NCI-H2196 (cell line): ENCODE data around the gene SMIM1.

ENCODE experiments used
- DNase-seq: peaks from one replicate; lab custom pipeline; 2025; ENCODE audit not compliant: unreplicated experiment; lab: John Stamatoyannopoulos, UW

Gene SMIM1

DNA sequence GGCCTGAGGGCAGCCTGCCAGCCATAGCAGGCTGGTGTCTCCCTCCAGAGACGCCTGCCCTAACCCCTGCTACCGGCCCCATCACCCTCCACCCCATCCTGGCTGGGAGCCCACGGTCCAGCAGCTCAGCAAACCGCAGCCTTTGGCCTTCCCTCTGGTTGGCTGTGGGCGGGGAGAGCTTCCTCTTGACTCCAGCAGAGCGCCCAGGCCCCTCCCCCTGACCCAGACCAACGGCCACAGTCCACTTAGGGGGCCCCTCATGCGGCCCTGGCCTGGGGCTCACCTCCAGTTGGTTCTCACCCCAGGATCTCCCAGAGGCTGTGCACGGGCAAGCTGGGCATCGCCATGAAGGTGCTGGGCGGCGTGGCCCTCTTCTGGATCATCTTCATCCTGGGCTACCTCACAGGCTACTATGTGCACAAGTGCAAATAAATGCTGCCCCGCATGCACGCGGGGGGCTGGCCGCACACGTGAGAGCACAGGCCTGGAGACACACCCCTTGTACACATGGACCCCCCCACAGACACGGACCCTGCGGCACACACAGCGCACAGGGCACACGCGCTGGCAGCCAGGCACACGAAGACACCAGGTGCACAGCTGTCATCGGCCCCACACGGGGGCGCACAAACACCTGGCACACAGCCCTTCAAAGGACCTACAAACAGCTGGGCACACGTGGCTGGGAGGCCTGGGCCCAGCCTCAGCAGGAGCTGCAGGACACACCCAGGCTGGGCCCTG, 3.1 kb downstream of the SMIM1 start:
- DNase-seq, result peak; percentile 87

DNA sequence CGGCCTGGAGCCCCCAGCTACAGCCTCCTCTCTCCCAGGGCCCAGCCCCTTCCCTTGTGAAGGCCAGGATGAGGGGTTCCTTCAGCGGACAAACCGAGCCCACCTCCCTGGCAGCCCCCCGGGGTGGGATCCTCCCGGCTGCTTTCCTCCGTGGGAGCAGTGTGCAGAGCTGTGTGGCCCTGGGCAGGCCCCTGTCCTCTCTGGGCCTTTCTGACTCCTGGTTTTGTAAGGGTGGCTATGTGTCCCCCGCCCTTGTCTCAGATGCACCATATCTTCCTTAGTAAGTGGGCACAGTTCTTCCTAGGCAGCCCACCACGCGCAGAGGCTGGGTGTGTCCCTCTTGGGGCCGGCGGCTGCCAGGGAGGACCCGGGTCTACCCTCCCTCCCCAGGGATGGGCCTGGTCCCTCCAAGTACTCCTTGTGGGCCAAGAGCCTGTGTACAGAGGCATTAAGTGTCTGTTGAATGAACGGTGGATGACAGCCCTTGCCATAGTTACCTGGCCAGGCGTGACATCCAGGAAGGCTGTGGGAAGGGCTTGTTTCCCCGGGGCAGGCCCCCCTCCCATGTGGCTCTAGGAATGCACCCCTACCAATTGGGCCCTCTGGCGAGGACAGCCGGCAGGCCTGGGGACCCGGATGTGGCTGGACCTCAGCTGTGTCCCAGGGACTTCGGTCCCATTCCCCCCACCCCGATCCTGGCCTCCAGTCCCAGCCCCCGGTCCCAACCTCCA, 3.8 kb downstream of the SMIM1 start:
- DNase-seq, result peak; percentile 20

DNA sequence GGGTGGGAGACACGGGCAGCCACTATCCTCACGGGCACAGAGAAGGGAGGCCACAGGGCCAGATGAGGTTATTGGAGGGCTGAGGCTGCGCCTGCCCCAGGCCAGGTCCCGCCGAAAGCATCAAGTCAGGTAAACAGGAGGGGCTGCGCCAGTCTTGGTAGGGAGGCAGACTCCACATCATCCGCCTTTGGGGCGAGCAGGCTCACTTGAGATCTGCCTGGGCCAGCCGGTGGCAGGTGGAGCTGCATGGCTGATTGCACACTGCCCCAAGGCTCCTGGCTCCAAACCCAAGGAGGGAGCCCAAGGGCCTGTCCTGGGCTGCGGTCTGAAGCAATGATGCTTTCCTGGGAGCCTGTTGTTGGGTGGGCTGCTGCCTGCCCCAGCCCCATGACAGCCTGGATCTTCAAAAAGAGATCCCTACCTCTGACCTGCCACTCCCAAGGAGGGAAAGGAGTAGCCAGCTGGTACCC, 4.6 kb downstream of the SMIM1 start:
- no peak for DNase-seq

DNA sequence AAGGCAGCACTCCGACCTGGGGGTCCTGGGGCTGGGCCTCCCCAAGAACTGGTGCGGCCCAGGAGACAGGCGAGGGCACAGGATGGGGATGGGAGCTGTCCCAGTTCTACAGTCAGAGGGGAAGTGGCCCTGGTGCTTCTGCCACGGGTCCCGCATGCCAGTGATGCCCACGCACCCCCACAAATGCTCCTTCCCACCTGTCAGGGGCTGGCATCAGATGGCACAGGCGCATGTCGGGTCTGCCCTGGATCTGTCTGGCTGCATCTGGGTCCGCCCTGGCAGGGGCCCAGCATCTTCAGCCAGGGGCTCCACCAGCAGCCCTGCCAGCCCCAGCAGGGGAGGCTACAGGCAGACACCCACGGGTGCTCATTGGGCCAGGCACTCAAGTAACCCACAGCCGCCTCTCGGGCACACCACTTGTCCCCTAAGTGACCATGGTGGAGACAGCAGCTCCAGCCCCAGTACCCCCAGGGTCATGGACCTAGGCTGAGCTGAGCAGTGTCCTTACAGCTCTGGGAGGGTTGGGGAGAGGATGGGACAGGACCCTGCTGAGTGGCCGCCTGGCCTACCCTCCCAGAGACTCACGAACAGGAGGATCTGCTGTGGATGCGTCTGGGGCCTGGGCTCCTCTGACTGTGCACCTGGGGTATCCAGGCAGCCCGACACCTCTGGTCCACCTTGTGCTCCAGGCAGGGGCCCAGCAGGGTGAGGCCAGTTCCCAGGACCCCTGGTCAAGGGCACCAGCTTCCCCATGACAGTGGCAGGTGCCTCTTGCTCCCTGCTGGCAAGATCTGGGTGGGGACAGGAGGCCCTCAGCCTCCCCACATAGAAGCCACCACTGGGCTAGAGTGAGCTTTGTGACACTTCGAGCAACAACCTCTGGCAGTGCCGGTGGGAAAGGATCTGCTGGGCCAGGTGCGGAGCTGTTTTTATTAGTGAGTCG, 5.4 kb downstream of the SMIM1 start:
- no peak for DNase-seq

DNA sequence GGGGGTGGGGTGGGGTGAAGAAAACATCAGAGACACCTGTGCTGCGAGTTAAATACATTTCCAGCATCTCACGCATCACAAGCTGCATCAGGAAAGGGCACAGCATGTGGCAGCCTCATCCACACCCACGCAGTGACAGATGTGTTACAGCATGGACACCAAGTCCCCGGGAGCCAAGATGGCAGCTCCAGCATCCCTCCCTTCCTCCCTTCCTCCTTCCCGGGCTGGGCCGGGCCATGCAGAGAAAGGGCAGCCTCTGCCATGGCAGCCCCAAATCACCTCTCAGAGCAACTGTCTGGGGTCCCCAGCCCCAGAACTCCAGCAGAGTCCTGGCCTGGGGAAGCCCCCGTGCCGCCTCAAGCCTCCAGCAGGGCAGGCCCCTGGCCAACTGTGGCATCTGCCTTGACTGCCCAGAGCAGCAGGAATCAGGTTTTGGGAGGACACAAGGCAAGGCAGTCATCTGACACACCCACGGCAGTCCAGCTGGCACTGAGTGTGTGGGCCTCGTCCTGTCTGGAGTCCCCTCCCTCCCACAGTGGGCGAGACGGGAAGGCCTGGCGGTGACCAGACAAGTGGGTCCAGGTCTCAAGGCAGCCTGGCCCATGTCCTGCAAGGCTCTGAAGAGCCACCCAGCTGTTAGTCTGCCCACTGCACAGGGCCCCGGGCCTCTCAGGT, 6.2 kb downstream of the SMIM1 start:
- DNase-seq, result no peak

DNA sequence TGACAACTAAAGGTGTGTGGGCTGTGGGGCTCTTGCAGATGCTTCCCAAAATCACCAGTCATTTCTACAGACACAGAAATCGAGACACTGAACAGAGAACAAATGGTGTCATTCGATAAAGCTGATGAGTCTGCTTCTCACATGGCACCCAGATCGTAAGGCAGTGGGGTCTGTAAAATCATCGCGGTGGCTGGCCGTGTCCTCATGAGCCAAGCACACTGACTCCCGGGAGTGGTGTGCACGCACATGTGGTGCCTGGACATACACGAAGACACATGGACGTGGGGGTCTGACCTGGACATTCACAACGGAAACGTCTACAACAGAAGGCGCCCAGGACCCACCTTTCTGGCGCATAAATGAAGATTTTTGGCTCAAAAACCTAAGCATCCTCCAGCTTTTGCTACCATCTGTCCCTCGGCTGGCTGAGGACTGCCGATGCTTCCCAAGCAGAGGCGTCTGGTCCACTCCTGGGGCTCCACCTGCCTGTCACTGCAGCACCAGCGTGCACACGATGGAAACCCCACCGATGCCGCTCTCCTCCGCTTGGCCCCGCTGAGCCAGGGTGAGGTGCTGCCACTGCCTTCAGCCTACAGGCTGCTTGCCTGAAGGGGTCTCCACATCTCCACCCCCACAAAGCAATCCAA, 6.8 kb downstream of the SMIM1 start:
- no peak for DNase-seq

DNA sequence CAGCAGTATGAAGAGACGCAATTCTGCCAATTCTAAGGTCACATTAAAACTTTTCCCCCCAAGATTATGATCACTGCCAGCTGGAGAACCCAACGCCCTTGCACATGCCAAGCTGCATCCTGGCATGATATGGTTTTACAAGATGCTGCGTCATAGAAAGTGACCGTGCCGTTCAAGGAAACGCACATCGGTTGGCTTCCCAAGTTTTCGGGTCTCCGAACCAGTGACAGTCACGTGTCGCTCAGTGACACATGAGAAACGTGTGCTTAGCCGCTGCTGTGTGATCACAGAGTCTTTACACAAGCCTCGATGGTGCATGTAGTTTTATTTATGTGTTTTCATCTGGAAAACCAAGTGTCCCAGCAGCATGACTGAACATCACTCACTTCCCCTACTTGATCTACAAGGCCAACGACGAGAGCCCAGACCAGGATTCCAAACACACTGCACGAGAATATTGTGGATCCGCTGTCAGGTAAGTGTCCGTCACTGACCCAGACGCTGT, 7.4 kb downstream of the SMIM1 start:
- DNase-seq, result no peak

DNA sequence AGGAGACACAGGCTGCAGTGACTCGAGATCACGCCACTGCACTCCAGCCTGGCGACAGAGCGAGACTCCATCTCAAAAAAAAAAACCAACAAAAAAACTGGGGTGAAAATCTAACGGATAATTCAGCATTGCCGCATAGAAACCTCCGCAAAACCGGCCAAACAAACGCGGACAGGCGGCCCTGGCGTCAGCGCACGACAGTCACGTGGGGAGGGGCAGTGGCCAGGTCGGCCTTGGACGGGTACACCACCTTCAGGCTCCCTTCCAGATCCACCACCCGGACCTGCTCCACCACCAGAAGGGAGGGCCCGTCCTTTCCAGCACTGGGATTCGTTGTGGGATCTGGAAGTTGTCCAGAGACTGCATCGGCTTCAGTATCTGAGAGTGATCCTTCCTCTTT, 8.4 kb downstream of the SMIM1 start:
- no peak for DNase-seq

DNA sequence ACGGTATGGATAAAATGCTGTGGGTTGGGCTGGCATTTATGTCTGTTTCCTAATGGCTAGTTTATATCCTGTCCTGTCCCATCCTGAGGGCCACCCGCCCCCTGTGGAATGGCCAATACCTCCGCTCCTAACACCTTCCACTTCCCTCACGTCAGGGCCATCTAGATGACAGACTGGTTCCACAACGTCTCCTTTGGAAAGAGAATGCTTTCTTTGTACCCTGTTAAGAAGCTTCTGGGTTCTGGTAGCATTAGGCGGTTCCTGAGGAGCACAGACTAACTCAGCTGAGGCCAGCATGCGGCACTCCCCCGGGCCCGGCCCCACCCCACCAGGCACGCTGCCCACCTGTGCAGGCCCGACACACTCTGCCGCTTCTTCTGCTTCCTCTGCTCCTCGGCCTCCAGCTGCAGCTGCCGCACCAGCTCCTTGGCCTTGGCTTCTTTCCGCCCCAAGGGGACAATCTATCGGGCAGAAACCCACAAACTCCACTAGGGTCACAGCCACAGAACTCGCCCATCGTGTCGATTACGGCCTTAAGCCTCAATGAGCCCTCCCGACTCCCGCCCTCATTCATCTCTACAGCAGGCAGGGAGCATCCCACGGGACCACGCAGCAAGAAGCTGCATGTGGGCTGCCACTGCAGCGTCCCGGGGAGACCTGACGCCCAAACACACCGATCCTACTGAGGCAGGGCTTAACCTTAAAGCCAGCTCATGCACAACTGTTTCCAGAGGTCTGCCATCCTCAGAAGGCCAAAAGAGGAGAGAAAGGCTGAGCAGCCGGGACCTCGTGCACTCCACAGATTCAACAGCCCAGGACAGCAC, 11.3 kb downstream of the SMIM1 start:
- DNase-seq, result no peak

DNA sequence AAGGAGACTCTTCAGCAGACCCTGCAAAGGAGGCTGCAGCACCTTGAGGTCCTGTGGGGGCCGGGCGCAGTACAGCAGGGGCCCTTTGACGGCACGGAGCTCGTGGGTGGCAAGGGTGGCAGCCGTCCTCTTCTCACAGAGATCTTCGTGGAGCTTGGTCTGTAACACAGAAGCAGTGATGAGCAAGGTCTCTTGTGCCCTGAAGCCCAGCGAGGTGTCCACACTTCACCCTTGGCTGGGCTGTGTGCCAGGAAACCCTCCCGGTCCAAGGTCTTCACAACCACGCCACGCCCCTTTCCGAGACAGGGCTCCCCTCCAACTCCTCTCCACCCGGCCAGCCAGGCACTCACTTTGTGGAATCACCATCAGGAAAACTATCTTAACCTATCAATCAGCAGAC, 12.5 kb downstream of the SMIM1 start:
- no peak for DNase-seq

DNA sequence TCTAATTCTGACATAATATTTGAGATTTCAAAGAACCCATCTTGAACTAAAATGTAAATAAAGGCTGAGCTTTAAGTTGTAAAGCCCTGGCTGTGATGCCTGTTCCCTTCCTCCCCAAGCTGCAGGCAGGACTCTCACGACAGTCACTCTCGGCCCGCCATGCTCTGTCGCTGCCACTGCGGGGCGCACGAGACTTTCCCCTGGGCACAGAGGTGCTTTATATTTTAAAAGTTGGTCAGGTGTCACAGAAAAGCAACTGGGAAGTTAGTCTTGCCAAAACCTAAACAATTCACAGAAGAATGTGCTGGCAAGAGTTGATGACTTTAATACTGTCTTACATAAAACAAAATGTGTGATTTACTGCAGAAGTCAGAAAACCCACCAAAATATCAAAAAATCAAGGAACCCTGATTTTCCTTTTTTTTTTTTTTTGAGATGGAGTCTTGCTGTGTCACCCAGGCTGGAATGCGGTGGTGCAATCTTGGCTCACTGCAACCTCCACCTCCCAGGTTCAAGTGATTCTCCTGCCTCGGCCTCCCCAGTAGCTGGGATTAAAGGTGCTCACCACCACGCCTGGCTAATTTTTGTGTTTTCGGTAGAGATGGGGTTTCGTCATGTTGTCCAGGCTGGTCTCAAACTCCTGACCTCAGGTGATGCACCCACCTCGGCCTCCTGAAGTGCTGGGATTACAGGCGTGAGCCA, 13.1 kb downstream of the SMIM1 start:
- no peak for DNase-seq

DNA sequence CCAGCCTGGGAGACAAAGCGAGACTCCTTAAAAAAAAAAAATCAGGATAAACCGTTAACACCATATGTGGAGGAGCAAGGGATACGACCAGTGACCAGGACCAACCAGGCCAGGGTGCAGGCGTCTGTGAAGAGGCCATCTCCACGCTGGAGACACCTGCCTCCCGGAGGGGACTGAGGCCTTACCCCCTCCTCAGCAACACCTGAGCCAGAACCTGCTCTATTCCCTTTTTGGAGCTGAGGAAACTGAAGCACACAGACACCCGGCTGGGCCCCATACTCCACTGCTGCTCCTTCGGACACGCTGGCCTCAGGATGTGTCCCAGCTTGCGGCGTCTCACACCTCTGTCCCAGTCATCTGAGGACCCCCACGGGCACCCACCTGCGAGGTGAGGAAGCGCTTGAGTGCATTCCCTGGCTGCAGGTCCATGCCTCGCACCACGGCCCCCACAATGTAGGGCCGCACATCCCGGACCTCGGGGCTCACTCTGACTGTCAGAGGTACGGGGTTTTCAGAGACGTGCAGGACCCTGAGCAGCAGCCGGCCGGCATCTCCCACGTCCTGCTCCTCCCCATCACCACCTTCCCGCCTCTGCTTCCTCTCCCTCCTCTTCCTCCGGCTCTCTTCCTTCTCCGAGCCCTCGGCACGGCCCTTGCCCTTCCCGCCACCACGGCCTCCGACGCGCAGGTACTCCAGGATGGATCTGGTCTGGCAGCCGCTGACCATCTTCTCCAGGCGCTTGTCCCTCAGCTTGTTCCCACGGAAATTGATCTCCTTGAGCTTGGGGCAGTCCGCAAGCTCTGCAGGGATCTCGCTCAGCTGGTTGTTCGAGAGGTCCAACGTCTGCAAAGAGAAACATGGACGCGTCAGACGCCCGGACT, 14.2 kb downstream of the SMIM1 start:
- DNase-seq, result no peak

DNA sequence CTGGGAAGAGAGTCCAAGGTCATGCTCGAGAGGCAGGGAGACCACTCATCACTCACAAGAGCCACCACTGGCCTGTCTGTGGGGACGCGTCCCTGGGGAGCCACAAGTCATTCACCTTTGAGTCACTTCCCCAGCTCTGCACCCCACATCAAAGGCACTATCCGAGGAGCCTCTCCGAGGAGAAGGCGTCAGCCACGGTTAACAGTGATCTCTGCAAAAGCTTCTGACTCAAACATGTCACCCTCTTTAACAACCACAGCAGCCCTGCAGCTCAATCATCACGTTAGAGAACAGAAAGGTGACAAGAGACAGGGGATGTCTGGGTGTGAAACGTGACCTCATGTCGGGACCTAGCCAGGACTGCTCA, 14.8 kb downstream of the SMIM1 start:
- no peak for DNase-seq

DNA sequence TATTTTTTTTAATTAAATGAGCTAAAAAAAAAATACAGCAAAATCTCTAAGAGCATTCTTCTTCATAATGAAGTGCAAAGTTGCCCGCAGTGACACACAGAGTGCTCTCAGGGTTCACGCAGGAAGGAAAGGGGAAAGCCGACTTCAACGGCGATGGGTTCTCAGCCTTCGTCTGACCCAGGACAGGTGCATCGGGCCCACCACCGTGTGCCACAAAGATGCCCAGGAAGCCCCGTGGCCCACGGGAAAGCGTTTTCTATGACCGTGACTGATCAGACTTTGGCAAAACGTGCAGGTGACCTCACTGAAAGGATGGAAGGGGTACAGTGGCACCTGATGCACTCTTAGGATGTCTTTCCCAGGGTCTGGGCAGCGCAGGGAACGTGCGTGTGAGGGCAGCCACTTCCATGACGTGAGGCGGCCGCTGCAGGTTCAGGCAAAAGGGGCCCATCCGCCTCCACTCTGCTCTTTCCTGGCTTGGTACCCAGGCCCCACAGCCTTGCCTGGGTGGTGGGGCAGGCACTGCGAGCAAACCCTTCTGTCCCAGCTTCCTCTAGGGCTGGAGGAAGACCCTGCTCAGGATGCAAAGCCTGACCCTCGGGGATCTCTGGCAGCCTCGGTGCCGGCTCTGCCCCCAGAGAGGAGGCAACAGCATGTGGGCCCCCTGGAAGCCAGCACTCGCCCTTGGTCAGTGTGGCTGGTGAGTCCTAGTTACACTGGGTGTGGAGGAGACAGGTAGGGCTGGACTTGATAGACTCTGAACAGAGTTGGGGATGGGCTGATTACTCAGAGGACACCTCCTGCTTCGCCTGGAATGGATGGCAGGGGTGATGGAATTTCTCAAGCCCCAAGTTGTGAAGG, 15.4 kb downstream of the SMIM1 start:
- no peak for DNase-seq

DNA sequence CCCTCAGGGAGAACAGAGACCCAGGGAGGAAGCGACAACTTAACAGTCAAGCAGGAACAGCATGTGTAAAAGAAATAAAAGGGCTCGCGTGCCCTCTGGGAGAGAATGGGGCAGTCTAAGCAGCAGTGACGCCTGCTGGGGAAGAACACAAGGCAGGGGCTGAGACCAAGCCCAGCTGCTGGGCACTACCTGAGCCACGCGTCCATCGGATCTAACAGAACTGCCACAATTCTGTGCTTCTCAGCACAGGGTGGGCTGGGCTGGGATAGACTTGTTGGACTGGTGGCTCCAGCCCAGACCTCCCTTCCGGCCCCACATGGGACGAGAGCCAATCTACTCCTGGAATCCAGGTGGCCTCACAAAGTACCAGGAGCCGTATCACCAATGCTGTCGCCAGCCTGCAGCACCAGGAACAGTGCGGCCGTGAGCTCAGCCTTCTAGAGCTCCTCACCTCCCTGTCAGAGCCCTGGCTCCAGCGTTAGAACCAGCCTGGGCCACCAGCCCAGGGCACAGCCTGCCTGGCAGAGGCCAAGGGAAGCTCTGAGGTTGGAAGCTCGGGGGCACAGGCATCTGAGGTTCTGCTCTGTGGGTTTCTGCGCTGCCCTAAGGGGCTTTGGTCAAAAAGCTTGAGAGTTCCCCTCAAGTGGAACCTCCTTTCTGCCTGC, 16.3 kb downstream of the SMIM1 start:
- no peak for DNase-seq
